Endothelial cell of umbilical vein (primary cell): ENCODE measurements around the gene ENOX2. TPM values are rescaled to one million over a fixed set of nuclear protein-coding genes. Genes with fewer than 3 reads are reported as not detected.
A peak's percentile ranks its signal among the peaks of the same experiment; 100 is the strongest.

Experiments used
- BruUV-seq: library from RNA; stranded (reverse); fragments of 400-500 nt; replicated peaks from 2 replicates; lab custom pipeline; 2021; lab: Mats Ljungman, UMichigan
- CTCF ChIA-PET: fragments of 300-600, 350-600 bp; sonication (Branson Sonifier 250); formaldehyde crosslinking; loops from one replicate; lab custom pipeline; 2021; ENCODE audit warnings: antibody characterized with exemption, inconsistent platforms; lab: Charles Lee
- POLR2A ChIA-PET: fragments of 300-600, 350-600 bp; sonication (Branson Sonifier 250); formaldehyde crosslinking; loops from one replicate; lab custom pipeline; 2021; ENCODE audit warnings: antibody characterized with exemption, inconsistent platforms; lab: Charles Lee
- DNase-seq: peaks from one replicate; pipeline ENCODE4 v3.0.0-alpha.2; 2011; ENCODE audit warnings: low read depth, low spot score
- FAIRE-seq: peaks from 2 replicates; lab custom pipeline; 2011; peaks lifted over from hg19 to GRCh38; lab: Jason Lieb, UNC
- H2AFZ ChIP-seq: 2 replicates; pipeline ENCODE4 v1.6.0; 2012; ENCODE audit warnings: low read depth, low read length, control low read depth, inconsistent platforms
- H3K27ac ChIP-seq: 2 replicates; pipeline ENCODE4 v1.5.1; 2011; ENCODE audit warnings: low read depth, mild to moderate bottlenecking, control low read depth, low read length, moderate library complexity; ENCODE audit not compliant: insufficient read depth
- H3K27me3 ChIP-seq, 2 experiments: 2 replicates each; pipeline versions ENCODE4 v1.6.0 to v1.6.1; 2011; ENCODE audit warnings: low read length in 2 of 2, mixed read lengths in 1 of 2; ENCODE audit not compliant: control insufficient read depth in 2 of 2, insufficient read depth in 2 of 2
- H3K36me3 ChIP-seq, 2 experiments: 2 replicates in 1 of 2; 3 replicates in 1 of 2; pipeline ENCODE4 v1.5.1; 2011; ENCODE audit warnings: low read length in 2 of 2, mild to moderate bottlenecking in 1 of 2, moderate library complexity in 1 of 2; ENCODE audit not compliant: control insufficient read depth in 2 of 2, insufficient read depth in 2 of 2; ENCODE audit errors: extremely low read depth in 1 of 2
- H3K4me1 ChIP-seq: 3 replicates; pipeline ENCODE4 v1.5.1; 2011; ENCODE audit warnings: mild to moderate bottlenecking, low read length; ENCODE audit not compliant: control insufficient read depth, insufficient read depth; ENCODE audit errors: extremely low read depth
- H3K4me2 ChIP-seq: 2 replicates; pipeline ENCODE4 v1.6.1; 2011; ENCODE audit warnings: low read length, control low read depth, mixed read lengths; ENCODE audit not compliant: insufficient read depth
- H3K4me3 ChIP-seq, 3 experiments: fragments of 200-600 bp in 1 of 3; sonication (generic), shearing (Covaris generic) in 1 of 3; replicated peaks in 1 of 3; 2 replicates each; pipeline ENCODE4 v1.5.1; 2011 to 2016; ENCODE audit warnings: control low read depth in 3 of 3, low read length in 3 of 3, mild to moderate bottlenecking in 2 of 3, inconsistent platforms in 1 of 3, low read depth in 1 of 3, moderate library complexity in 1 of 3; ENCODE audit not compliant: insufficient read depth in 1 of 3
- H3K79me2 ChIP-seq: 2 replicates; pipeline ENCODE4 v1.6.0; 2012; ENCODE audit warnings: low read length, inconsistent platforms; ENCODE audit not compliant: control insufficient read depth, insufficient read depth
- H3K9ac ChIP-seq: replicated peaks from 2 replicates; pipeline ENCODE3; 2011; ENCODE audit warnings: low read length, control low read depth; ENCODE audit not compliant: insufficient read depth; ENCODE audit errors: extremely low read depth
- H3K9me1 ChIP-seq: replicated peaks from 3 replicates; pipeline ENCODE4 v1.6.0; 2011; ENCODE audit warnings: mild to moderate bottlenecking, low read length; ENCODE audit not compliant: control insufficient read depth, insufficient read depth; ENCODE audit errors: extremely low read depth
- H3K9me3 ChIP-seq: replicated peaks from 2 replicates; pipeline ENCODE4 v1.5.1; 2012; ENCODE audit warnings: low read length, inconsistent platforms; ENCODE audit not compliant: control insufficient read depth, insufficient read depth
- H4K20me1 ChIP-seq: replicated peaks from 2 replicates; pipeline ENCODE3; 2011; ENCODE audit warnings: mild to moderate bottlenecking, low read length; ENCODE audit not compliant: control insufficient read depth, insufficient read depth; ENCODE audit errors: extremely low read depth
- CTCF ChIP-seq, 2 donors: IDR thresholded peaks; 1 replicate in 1 of 2; 2 replicates in 1 of 2; pipeline ENCODE4 v1.5.1; 2011; ENCODE audit warnings: low read length in 2 of 2, mild to moderate bottlenecking in 2 of 2, moderate library complexity in 2 of 2, control low read depth in 1 of 2, inconsistent platforms in 1 of 2, low read depth in 1 of 2; ENCODE audit not compliant: insufficient read depth in 1 of 2; ENCODE audit errors: extremely low read depth in 1 of 2
- EZH2 ChIP-seq: IDR thresholded peaks from 2 replicates; pipeline ENCODE4 v1.6.1; 2012; ENCODE audit warnings: borderline replicate concordance, low read depth, mild to moderate bottlenecking, moderate library complexity, low read length, inconsistent platforms; ENCODE audit not compliant: severe bottlenecking
- FOS ChIP-seq: IDR thresholded peaks from 2 replicates; pipeline ENCODE4 v1.6.1; 2011; ENCODE audit warnings: mild to moderate bottlenecking, low read length, moderate library complexity, borderline replicate concordance; ENCODE audit not compliant: insufficient read depth
- GATA2 ChIP-seq: IDR thresholded peaks from 2 replicates; pipeline ENCODE4 v1.7.0; 2011; ENCODE audit warnings: low read depth, mild to moderate bottlenecking, moderate library complexity, mixed read lengths, low read length; ENCODE audit not compliant: insufficient read length, insufficient read depth
- JUN ChIP-seq: IDR thresholded peaks from 2 replicates; pipeline ENCODE4 v1.6.1; 2011; ENCODE audit warnings: borderline replicate concordance, low read depth; ENCODE audit not compliant: insufficient read length, insufficient read depth
- MYC ChIP-seq: IDR thresholded peaks from one replicate; pipeline ENCODE4 v1.6.1; 2011; ENCODE audit warnings: mild to moderate bottlenecking, low read depth, low read length
- POLR2A ChIP-seq: IDR thresholded peaks from 2 replicates; pipeline ENCODE4 v1.6.1; 2012; ENCODE audit warnings: low read depth, mild to moderate bottlenecking, control low read depth, low read length
- POLR2AphosphoS5 ChIP-seq: IDR thresholded peaks from 2 replicates; pipeline ENCODE4 v1.6.1; 2012; ENCODE audit warnings: low read depth, mild to moderate bottlenecking, control low read depth, low read length, moderate library complexity; ENCODE audit not compliant: insufficient read depth
- dilution Hi-C: fragments of 300-500 bp; cut with MboI; formaldehyde crosslinking; loops from one replicate; pipeline ENCODE4 v1.15.0; 2019; ENCODE audit warnings: low sequenced_read_pairs; ENCODE audit not compliant: extremely low pct_ligation_motif_present
- intact Hi-C: fragments of 100-400 bp; cut with micrococcal nuclease; formaldehyde crosslinking; loops from one replicate; pipeline ENCODE4 v1.10.0; 2022
- polyA plus RNA-seq, 4 experiments: library from polyadenylated mRNA; depleted of rRNA in 3 of 4; stranded (reverse) in 3 of 4; unstranded in 1 of 4; fragments of >200 nt; gene quantifications; 2 replicates each; pipeline versions ENCODE4 v1.2.1 to v1.2.3, GENCODE V29; 2011 to 2012; ENCODE audit warnings: missing spikeins in 1 of 4
- total RNA-seq: library from RNA; stranded (reverse); gene quantifications from 2 replicates; pipeline ENCODE4 v1.2.3, GENCODE V29; 2021
- TF ChIP-seq, protein P1 (sequence below): IDR thresholded peaks from 2 replicates; pipeline ENCODE4 v1.6.1; 2011; ENCODE audit not compliant: insufficient read depth, insufficient read length

ENOX2 gene
- total and polyA plus RNA-seq, 2 donors (not counting 3 experiments of a cell fraction or from before 2014, with no cell fraction given): 5.5 to 13.1 TPM

DNA sequence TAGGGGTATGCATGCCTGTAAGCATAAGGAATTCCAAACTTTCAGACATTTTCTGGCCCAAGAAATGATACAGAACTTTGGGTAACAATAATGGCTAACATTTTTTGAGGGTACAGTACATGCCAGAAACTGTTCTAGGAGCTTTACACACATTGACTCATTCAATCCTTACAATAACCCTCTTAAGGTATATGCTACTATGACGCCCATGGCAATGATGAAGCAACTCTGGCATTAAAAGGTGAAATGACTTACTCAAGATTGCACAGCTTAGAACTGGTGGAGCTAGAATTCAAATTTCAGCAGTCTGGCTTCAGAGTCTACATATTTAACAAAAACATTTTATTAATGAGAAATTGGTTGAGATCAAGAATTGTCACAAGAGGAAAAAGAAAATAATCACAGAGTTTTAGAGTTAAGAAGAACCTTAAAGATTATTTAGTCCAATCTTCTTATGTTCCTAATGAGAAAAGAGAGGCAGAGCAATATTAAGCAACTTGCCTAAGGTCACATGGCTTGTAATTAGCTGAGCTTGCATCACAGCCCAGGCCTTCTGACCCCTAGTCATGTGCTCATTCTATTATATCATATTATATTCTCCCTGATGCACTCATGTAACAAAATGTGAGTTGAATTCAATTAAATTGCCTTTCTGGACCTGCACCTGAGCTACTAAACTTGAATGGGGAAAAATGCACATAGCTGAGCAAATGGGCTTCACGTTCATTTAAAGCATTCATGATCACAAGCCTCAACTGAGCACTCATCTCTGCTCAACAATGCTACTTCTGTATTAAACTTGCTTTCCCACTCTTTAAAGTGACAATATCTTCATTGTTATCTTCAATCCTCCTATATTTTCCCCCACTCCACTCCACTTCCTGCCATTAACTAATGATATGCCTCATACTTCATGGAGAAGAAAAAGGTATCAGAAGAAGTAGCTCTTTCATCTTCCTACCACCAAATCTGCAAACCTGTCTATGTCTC, 73.2 kb downstream of the ENOX2 start:
- H3K27ac ChIP-seq: no peak overlapping the region
- no peaks in the 10 kb centered on the region for H3K9me3 ChIP-seq
- H4K20me1 ChIP-seq: no peaks in the 10 kb centered on the region
- no peak overlapping the region for H3K9ac ChIP-seq
- POLR2A ChIA-PET: no interaction called here
- H3K4me1 ChIP-seq: peaks cover 4% of the 10 kb centered on the region
- FAIRE-seq (peak; percentile 4), DNase-seq (no peak)
- no TSS peak for BruUV-seq
- no peaks in the 10 kb centered on the region for H3K36me3 ChIP-seq
- TF ChIP-seq CTCF (IDR thresholded peaks at IDR 0.05; ENCODE audit: extremely low read depth in 1 of 2, insufficient read depth in 1 of 2, low read depth in 1 of 2, low read length in 2 of 2) (no peak), JUN (no peak), GATA2 (no peak), POLR2A (no peak), MYC (no peak), EZH2 (no peak), FOS (no peak), POLR2AphosphoS5 (no peak)
- TF ChIP-seq, protein P1, sequence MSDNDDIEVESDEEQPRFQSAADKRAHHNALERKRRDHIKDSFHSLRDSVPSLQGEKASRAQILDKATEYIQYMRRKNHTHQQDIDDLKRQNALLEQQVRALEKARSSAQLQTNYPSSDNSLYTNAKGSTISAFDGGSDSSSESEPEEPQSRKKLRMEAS: no peak
- CTCF ChIA-PET: no interaction called here
- H3K4me3 ChIP-seq: no peak overlapping the region
- dilution Hi-C loops (no loop called here), intact Hi-C loops (no loop called here)
- no peak overlapping the region for H3K4me2 ChIP-seq
- no peaks in the 10 kb centered on the region for H3K9me1 ChIP-seq
- H3K27me3 ChIP-seq: no peaks in the 10 kb centered on the region
- H2AFZ ChIP-seq: no peak overlapping the region
- H3K79me2 ChIP-seq: no peaks in the 10 kb centered on the region
